22Rv1 (cell line): Measurements from ENCODE around the gene RAB3C.

ENCODE experiments used
- H3K27ac ChIP-seq: fragments of 450-650 bp; 2 replicates; pipeline ENCODE4 v1.5.1; 2017
- ZFX ChIP-seq: fragments of 450-650 bp; IDR thresholded peaks from 2 replicates; pipeline ENCODE4 v1.6.1; 2017; ENCODE audit warnings: antibody characterized with exemption, borderline replicate concordance
- TF ChIP-seq, protein P1 (sequence below): fragments of 450-650 bp; IDR thresholded peaks from 2 replicates; pipeline ENCODE4 v1.5.1; 2017; ENCODE audit warnings: mild to moderate bottlenecking

The RAB3C gene

DNA sequence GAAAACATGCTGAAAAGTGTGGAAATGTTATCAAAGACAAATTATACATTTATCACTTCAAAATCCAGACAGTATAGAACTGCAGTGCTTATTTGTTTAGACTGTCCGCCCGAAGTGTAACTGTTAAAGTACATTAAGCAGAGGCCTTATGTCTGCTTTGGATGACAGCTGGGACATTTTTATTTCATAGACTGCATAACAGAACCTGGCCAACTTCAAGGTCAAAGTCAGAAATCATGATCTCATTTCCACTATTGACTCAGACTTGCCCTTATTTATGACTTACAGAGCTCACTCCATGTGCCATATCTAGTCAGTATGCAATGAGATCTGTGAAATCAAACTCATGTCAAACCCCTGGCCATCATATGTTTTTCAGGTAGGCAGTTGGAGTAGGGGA is 87.7 kb downstream of the RAB3C start:
- TF ChIP-seq, protein P1, sequence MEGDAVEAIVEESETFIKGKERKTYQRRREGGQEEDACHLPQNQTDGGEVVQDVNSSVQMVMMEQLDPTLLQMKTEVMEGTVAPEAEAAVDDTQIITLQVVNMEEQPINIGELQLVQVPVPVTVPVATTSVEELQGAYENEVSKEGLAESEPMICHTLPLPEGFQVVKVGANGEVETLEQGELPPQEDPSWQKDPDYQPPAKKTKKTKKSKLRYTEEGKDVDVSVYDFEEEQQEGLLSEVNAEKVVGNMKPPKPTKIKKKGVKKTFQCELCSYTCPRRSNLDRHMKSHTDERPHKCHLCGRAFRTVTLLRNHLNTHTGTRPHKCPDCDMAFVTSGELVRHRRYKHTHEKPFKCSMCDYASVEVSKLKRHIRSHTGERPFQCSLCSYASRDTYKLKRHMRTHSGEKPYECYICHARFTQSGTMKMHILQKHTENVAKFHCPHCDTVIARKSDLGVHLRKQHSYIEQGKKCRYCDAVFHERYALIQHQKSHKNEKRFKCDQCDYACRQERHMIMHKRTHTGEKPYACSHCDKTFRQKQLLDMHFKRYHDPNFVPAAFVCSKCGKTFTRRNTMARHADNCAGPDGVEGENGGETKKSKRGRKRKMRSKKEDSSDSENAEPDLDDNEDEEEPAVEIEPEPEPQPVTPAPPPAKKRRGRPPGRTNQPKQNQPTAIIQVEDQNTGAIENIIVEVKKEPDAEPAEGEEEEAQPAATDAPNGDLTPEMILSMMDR = no peak
- no peak for TF ChIP-seq ZFX
- H3K27ac ChIP-seq = no peak overlapping the region

DNA sequence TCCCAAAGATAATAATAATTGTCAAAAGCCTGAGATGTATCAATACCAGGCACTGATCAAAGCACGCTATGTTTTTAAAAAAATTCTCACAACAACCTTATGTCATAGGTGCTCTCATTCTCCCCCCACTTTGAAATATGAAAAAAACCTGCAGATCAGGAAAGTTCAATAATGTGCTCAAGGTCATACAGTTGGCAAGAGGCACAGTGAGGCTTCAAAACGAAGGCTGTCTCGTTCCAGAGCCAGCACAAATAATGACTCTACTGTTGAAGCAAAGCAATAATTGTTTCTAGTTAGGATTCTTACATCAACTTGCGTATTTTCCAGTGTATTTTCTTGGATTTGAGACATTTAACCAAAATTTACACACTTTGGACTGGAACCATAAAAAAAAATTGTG is 88.3 kb downstream of the RAB3C start:
- no peak overlapping the region for H3K27ac ChIP-seq
- no peak for TF ChIP-seq ZFX
- TF ChIP-seq, protein P1 = no peak

DNA sequence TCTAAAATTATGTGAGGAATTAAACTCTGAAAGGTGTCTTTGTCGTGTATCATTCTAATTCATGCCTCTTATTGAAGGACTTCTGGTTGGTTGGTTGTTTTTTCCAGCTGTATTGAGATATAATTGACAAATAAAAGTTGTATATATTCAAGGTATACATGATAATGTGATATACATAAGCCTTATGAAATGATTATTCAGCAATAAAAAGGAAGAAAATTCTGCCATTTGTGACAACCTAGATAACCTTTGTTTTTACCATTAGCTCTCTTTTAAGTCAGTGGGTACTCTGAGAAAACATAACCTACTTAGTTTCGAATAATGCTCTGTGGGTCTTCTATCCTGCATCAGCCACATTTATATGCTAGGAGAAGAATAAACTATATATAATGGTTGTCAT is 89.6 kb downstream of the RAB3C start:
- no peak overlapping the region for H3K27ac ChIP-seq
- TF ChIP-seq, protein P1 = no peak
- TF ChIP-seq ZFX = no peak

DNA sequence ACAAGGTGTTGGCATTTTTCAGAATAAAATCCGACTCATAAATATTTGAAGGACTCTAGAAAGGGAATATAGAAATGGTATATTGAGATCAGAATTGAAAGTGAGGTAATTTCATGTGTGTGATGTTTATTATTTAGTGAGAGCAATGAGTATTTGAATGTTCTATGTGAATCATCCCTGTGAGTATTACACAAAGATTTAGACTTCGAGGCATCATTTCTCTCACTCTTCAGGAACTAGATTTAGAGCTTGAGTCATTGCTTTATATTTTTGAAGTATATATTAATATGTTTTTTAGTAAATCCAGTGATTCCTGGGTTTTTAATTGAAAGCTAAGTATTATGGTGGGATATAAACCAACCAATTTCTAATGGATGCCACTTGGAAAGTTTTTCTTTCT is 91.2 kb downstream of the RAB3C start:
- H3K27ac ChIP-seq = no peak overlapping the region
- no peak for TF ChIP-seq ZFX
- TF ChIP-seq, protein P1 = no peak

DNA sequence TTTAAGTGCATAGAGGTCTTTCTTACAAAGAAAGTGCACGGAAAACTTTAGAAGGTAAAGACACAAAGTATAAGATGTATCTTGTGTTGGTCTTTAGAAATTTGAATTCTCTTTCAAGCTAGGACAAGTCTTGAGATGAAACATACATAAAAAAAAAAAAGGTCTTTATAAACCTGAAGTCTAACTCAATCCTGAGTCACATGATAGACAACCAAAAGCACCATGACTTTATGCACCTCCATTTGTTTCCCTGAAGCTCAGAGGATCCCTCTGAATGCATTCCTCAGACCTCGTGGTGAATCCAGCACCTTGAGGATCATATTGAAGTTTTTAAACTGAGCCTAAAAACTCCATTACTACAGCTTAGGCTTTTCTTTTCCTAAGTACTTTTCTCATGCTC is 91.8 kb downstream of the RAB3C start:
- TF ChIP-seq ZFX = no peak
- TF ChIP-seq, protein P1 = no peak
- H3K27ac ChIP-seq = no peak overlapping the region

DNA sequence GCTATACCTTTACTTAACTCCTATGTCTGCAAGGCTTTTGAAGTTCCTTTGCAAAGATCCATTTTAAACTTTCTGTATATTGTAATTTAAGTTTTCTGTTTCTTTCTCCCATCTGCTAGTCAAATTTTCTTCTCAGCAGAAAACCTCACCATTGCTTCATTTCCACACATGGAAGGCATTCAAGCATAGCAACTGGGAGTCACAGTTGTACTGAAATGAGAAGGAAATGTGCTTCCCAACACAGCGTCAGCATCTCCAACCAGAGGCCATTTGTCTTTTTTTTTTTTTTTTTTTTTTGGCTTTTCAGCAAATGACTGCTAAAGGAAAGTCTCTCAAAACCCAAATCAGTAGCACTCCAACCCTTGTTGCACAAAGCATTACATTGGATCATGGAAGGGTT is 92.5 kb downstream of the RAB3C start:
- no peak overlapping the region for H3K27ac ChIP-seq
- no peak for TF ChIP-seq ZFX
- TF ChIP-seq, protein P1 = no peak

DNA sequence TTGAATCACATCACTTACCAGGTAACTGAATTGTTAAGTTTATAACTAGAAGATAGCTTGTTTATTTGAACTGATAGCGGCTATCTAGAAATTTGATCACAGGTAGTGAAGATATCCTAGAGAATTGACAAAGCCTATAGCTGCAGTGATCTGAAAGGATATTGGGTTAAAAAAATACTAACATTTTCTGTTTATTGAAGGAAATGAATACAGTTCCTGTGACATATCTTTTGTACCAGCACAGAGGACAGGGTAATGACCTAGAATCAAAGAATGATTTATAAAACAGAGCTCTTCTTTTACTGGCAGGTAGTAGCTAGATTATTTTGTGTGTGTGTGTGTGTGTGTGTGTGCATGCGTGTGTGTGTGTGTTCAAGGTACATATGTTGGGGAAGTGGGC is 94.8 kb downstream of the RAB3C start:
- no peak overlapping the region for H3K27ac ChIP-seq
- TF ChIP-seq, protein P1 = no peak
- TF ChIP-seq ZFX = no peak
